Activated CD4-positive, alpha-beta T cell treated with anti-CD3 and anti-CD28 coated beads for 36 hours (primary cell): ENCODE measurements around the gene GXYLT2. TPM values are rescaled to one million over a fixed set of nuclear protein-coding genes. Genes with fewer than 3 reads are reported as not detected.
"Not testable (repeated sequence)": the region's sequence is repeated elsewhere in the genome, so short reads cannot be mapped to it uniquely, and the experiment has no call there.

Source experiments
- ATAC-seq: fragments of 200-7000 bp; cut with Tn5 transposase; one replicate; pipeline ENCODE4 v1.10.0; 2021; ENCODE audit warnings: mild to moderate bottlenecking, moderate library complexity
- CTCF ChIA-PET: fragments of 350-600 bp; sonication (Branson Sonifier 250); formaldehyde crosslinking; loops from one replicate; lab custom pipeline; 2021; ENCODE audit warnings: antibody characterized with exemption; lab: Charles Lee
- POLR2A ChIA-PET: fragments of 350-600 bp; sonication (Branson Sonifier 250); formaldehyde crosslinking; loops from one replicate; lab custom pipeline; 2021; ENCODE audit warnings: antibody characterized with exemption, inconsistent platforms; lab: Charles Lee
- DNase-seq: peaks from one replicate; pipeline ENCODE4 v3.0.0-alpha.2; 2020
- H3K27ac Mint-ChIP-seq: one replicate; pipeline ENCODE4 v1.8.0; 2021; ENCODE audit warnings: mixed read lengths
- H3K27me3 Mint-ChIP-seq: one replicate; pipeline ENCODE4 v1.8.0; 2021; ENCODE audit warnings: mixed read lengths
- H3K36me3 Mint-ChIP-seq: one replicate; pipeline ENCODE4 v1.8.0; 2021; ENCODE audit warnings: low read depth, mixed read lengths
- H3K4me1 Mint-ChIP-seq: one replicate; pipeline ENCODE4 v1.8.0; 2021; ENCODE audit warnings: mixed read lengths
- H3K4me3 Mint-ChIP-seq: one replicate; pipeline ENCODE4 v1.8.0; 2021; ENCODE audit warnings: mild to moderate bottlenecking, moderate library complexity, mixed read lengths
- H3K9me3 Mint-ChIP-seq: one replicate; pipeline ENCODE4 v1.8.0; 2021; ENCODE audit warnings: low read depth, mixed read lengths
- intact Hi-C, 2 experiments: fragments of 100-400 bp; cut with DNase I in 1 of 2; cut with micrococcal nuclease in 1 of 2; formaldehyde crosslinking; loops; one replicate each; pipeline versions ENCODE4 v1.14.2 to v1.15.1; 2022 to 2024; cut with DNase I, micrococcal nuclease
- total RNA-seq, 2 experiments: library from RNA; stranded (reverse); gene quantifications; one replicate each; pipeline ENCODE4 v1.2.3, GENCODE V29; 2021

The GXYLT2 gene
- total RNA-seq, 2 experiments from 2014 or later: 0.07 TPM; not detected in 1

- Mint-ChIP-seq H3K4me1 (no peaks in the 10 kb centered on the region), H3K36me3 (no peaks in the 10 kb centered on the region), H3K4me3 (no peak overlapping the region), H3K9me3 (no peaks in the 10 kb centered on the region), H3K27me3 (no peaks in the 10 kb centered on the region), H3K27ac (no peak overlapping the region)
- no peak for ATAC-seq
- CTCF ChIA-PET: no interaction called here
- POLR2A ChIA-PET: no interaction called here
- DNase-seq: no peak
- intact Hi-C loops: no loop called here
Measured at GRCh38 chr3:72907731-72908620, 20.1 kb downstream of the GXYLT2 start.

DNA sequence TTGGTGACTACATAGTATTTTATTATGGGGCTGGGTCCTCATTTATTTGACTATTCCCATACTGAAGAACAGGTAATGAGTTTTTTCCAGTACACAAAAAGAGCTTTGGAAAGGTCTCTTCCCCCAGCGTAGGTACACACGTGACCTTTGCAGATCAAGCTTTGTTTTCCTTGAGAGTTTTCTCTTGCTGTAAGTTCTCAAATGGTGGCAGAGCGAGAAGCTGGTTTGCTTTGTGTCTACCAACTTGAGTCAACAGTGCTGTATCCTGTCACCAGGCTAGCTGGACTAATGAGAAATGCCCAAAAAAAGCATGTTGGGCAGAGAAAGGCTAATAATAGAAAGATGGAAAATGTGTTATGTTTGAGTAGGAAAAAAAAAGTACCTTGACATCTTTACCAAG is 21.7 kb downstream of the GXYLT2 start:
- Mint-ChIP-seq H3K27ac (no peak overlapping the region), H3K4me3 (no peak overlapping the region), H3K4me1 (no peaks in the 10 kb centered on the region), H3K9me3 (no peaks in the 10 kb centered on the region), H3K27me3 (no peaks in the 10 kb centered on the region), H3K36me3 (no peaks in the 10 kb centered on the region)
- POLR2A ChIA-PET: no interaction called here
- intact Hi-C loops: no loop called here
- DNase-seq (no peak), ATAC-seq (no peak)
- CTCF ChIA-PET: interaction anchor here (0.6 to 0.9 kb wide), 3 partner anchors 15 to 136 kb away, joined by 3 to 6 read pairs (median 3); no protein-coding TSS in a partner anchor

DNA sequence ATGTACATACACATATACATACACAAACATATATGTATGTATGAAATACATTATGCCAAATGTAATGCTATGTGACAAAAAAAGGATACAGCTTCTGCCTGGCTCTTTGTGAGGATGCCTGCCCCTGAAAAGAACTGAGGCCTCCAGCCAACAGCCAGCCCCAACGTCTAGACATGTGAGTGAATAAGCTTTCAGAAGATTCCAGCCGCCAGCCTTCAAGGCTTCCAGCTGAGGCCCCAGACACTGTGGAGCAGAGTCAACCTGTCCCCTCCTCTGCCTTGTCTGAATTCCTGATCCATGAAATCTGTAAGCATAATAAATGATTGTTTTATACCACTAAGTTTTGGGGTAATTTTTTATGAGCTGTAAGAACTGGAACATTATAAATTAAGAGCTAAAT is 24.7 kb downstream of the GXYLT2 start:
- no peak overlapping the region for H3K4me3 Mint-ChIP-seq
- no peaks in the 10 kb centered on the region for H3K9me3 Mint-ChIP-seq
- ChIA-PET POLR2A (no interaction called here), CTCF (interaction anchor here (1.1 kb wide), 2 partner anchors 22 to 173 kb away, joined by 3 read pairs; no protein-coding TSS in a partner anchor)
- intact Hi-C loops: loop anchor here in 1 of 2 experiments (10.0 kb wide), 1 partner anchor 988 kb away; no protein-coding TSS in a partner anchor
- ATAC-seq (no peak), DNase-seq (no peak)
- H3K36me3 Mint-ChIP-seq: no peaks in the 10 kb centered on the region
- H3K27ac Mint-ChIP-seq: no peak overlapping the region
- H3K27me3 Mint-ChIP-seq: peaks cover 3% of the 10 kb centered on the region
- H3K4me1 Mint-ChIP-seq: no peaks in the 10 kb centered on the region

DNA sequence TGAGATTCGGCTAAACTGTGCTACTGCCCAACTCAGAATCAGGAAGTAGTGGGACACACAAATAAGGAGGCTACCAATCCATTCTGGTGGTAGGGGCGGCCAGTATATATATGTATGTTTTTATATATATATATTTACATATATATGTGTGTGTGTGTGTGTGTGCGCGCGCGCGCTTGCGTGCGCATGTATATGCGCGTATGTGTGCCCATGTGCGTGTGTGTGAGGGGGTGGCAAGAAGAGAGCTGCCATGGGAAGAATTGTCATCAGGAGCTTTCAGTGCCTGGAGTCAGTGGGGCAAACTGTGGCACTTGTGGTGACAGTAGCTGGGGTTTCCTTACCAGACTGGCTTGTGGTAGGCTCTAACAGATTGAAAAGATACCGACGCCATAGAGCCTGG is 26.5 kb downstream of the GXYLT2 start:
- no peak for ATAC-seq
- ChIA-PET CTCF (interaction anchor here (0.7 kb wide), 1 partner anchor 142 kb away, joined by 3 read pairs; no protein-coding TSS in a partner anchor), POLR2A (no interaction called here)
- no peak for DNase-seq
- Mint-ChIP-seq H3K4me1 (no peaks in the 10 kb centered on the region), H3K27me3 (peaks cover 3% of the 10 kb centered on the region), H3K9me3 (no peaks in the 10 kb centered on the region), H3K4me3 (no peak overlapping the region), H3K27ac (no peak overlapping the region), H3K36me3 (no peaks in the 10 kb centered on the region)
- intact Hi-C loops: loop anchor here in 1 of 2 experiments (10.0 kb wide), 1 partner anchor 990 kb away; no protein-coding TSS in a partner anchor

DNA sequence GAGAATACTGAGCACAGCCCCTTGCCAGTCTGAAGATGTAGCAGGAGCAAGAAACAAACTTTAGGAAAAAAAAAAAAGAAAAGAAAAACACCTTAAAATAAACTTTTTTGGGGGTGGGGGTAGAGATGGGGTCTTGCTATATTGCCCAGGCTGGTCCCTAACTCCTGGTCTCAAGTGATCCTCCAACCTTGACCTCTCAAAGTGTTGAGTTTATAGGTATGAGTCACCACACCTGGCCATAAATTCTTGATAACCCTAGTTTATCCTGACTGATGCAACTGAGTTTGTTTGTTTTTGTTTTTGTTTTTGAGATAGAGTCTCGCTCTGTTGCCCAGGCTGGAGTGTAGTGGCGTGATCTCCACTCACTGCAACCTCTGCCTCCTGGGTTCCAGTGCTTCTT is 28.4 kb downstream of the GXYLT2 start:
- intact Hi-C loops: loop anchor here in 1 of 2 experiments (10.0 kb wide), 1 partner anchor 991 kb away; no protein-coding TSS in a partner anchor
- ChIA-PET POLR2A (no interaction called here), CTCF (no interaction called here)
- H3K4me3 Mint-ChIP-seq: no peak overlapping the region
- no peak overlapping the region for H3K27ac Mint-ChIP-seq
- no peaks in the 10 kb centered on the region for H3K9me3 Mint-ChIP-seq
- H3K4me1 Mint-ChIP-seq: no peaks in the 10 kb centered on the region
- ATAC-seq: no peak
- H3K27me3 Mint-ChIP-seq: peaks cover 3% of the 10 kb centered on the region
- H3K36me3 Mint-ChIP-seq: no peaks in the 10 kb centered on the region
- no peak for DNase-seq

- Mint-ChIP-seq H3K4me1 (no peaks in the 10 kb centered on the region), H3K4me3 (no peak overlapping the region), H3K27ac (no peak overlapping the region), H3K27me3 (peaks cover 3% of the 10 kb centered on the region), H3K36me3 (no peaks in the 10 kb centered on the region), H3K9me3 (no peaks in the 10 kb centered on the region)
- ATAC-seq (no peak), DNase-seq (no peak)
- intact Hi-C loops: loop anchor here in 1 of 2 experiments (10.0 kb wide), 1 partner anchor 995 kb away; no protein-coding TSS in a partner anchor
- CTCF ChIA-PET: interaction anchor here (1.4 kb wide), 1 partner anchor 139 kb away, joined by 4 read pairs; no protein-coding TSS in a partner anchor
- POLR2A ChIA-PET: no interaction called here
Measured at GRCh38 chr3:72919520-72919919, 31.7 kb downstream of the GXYLT2 start.

DNA sequence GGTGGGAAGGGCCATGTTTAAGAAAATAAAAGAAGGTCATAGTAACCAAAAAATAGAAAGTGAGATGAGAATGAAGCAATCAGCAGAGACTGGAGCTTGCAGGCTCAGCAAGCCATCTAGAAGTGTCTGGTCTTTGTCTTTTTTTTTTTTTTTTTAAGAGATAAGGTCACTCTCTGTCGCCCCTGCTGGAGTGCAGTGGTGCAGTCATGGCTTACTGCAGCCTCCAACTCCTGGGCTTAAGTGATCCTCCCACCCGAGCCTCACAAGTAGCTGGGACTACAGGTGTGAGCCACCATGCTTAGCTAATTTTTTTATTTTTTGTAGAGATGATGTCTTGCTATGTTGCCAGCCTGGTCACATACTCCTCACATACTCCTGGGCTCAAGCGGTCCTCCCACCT is 36.2 kb downstream of the GXYLT2 start:
- H3K4me1 Mint-ChIP-seq: no peaks in the 10 kb centered on the region
- peak; percentile 34 for DNase-seq
- H3K27me3 Mint-ChIP-seq: no peaks in the 10 kb centered on the region
- CTCF ChIA-PET: interaction anchor here (0.7 to 1.7 kb wide), 2 partner anchors 131 to 162 kb away, joined by 3 to 5 read pairs; no protein-coding TSS in a partner anchor
- ATAC-seq: no peak
- POLR2A ChIA-PET: no interaction called here
- intact Hi-C loops: no loop called here
- no peak overlapping the region for H3K4me3 Mint-ChIP-seq
- H3K9me3 Mint-ChIP-seq: no peaks in the 10 kb centered on the region
- H3K36me3 Mint-ChIP-seq: no peaks in the 10 kb centered on the region
- no peak overlapping the region for H3K27ac Mint-ChIP-seq

GRCh38 chr3:72928781-72929735 is 41.2 kb downstream of the GXYLT2 start:
- H3K4me1 Mint-ChIP-seq, H3K4me3 Mint-ChIP-seq, H3K9me3 Mint-ChIP-seq, H3K36me3 Mint-ChIP-seq, DNase-seq, POLR2A ChIA-PET, ATAC-seq, H3K27me3 Mint-ChIP-seq, intact Hi-C loops, H3K27ac Mint-ChIP-seq: not testable (repeated sequence)
- CTCF ChIA-PET: interaction anchor here (1.8 to 5.1 kb wide), 3 partner anchors 9 to 129 kb away, joined by 5 to 17 read pairs (median 9); no protein-coding TSS in a partner anchor

DNA sequence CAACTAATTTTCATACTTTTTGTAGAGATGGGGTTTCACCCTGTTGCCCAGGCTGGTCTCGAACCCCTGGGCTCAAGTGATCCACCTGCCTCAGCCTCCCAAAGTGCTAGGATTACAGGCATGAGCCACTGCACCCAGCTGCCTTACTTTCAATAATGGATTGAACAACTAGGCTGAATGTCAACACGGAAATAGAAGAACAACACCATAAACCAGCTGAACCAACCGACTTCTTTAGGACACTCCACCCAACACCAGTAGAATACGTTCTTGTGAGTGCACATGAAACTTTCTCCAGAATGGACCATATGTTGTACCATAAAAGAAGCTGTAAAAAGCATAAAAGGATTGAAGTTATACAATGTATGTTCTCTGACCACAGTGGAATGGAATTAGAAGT is 42.9 kb downstream of the GXYLT2 start:
- ATAC-seq (no peak), DNase-seq (no peak)
- H3K4me1 Mint-ChIP-seq: no peaks in the 10 kb centered on the region
- H3K9me3 Mint-ChIP-seq: no peaks in the 10 kb centered on the region
- H3K4me3 Mint-ChIP-seq: no peak overlapping the region
- no peak overlapping the region for H3K27ac Mint-ChIP-seq
- ChIA-PET POLR2A (no interaction called here), CTCF (interaction anchor here (1.1 to 5.1 kb wide), 3 partner anchors 10 to 127 kb away, joined by 3 to 17 read pairs (median 9); no protein-coding TSS in a partner anchor)
- H3K36me3 Mint-ChIP-seq: no peaks in the 10 kb centered on the region
- no peaks in the 10 kb centered on the region for H3K27me3 Mint-ChIP-seq
- intact Hi-C loops: loop anchor here in 1 of 2 experiments (10.0 kb wide), 1 partner anchor 574 kb away; no protein-coding TSS in a partner anchor

DNA sequence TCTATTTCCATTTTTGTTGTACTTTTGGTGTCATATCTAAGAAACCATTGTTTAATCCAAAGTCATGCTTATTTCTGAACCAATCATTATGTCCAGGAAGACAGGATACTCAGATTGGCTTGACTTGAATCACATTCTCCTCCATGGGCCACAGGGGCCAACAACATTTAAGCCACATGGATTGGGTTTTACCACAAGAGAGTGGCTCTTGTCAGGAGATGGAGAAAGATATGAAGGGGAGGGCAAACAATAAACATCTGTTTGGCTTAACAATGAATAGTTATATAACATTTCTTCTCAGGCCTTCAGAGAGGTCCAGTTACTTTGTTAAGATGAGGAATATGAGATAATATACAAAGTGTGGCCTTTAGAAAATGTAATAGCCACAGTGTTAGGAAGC is 44.6 kb downstream of the GXYLT2 start:
- ChIA-PET CTCF (no interaction called here), POLR2A (no interaction called here)
- Mint-ChIP-seq H3K4me1 (no peaks in the 10 kb centered on the region), H3K9me3 (no peaks in the 10 kb centered on the region), H3K27ac (no peak overlapping the region), H3K36me3 (no peaks in the 10 kb centered on the region), H3K4me3 (no peak overlapping the region), H3K27me3 (no peaks in the 10 kb centered on the region)
- intact Hi-C loops: loop anchor here in 1 of 2 experiments (10.0 kb wide), 1 partner anchor 572 kb away; no protein-coding TSS in a partner anchor
- no peak for DNase-seq
- no peak for ATAC-seq
